Stimulated activated CD8-positive, alpha-beta memory T cell treated with anti-CD3 and anti-CD28 coated beads, Interleukin-7, amount 100 ng/mL, for 1 hour (primary cell): ENCODE data around the gene PKLR.
"Not testable (repeated sequence)": the region's sequence is repeated elsewhere in the genome, so short reads cannot be mapped to it uniquely, and the experiment has no call there.

Experiments used
- DNase-seq, 2 donors: peaks; one replicate each; pipeline ENCODE4 v3.0.0-alpha.2; 2020; ENCODE audit warnings: low read depth in 2 of 2

Gene PKLR

GRCh38 chr1:155301342-155301841, at the start of gene PKLR:
Gene PKLR, minus strand, starts transcription at chr1:155301438. Its CDS starts 43 bp downstream, at chr1:155301395.
- no peak for DNase-seq

- no peak for DNase-seq
These were observed 41.6 kb upstream of the PKLR start for GRCh38 chr1:155342842-155343241.

- no peak for DNase-seq
These were observed 38.4 kb upstream of the PKLR start for GRCh38 chr1:155339515-155340097.

GRCh38 chr1:155334962-155335361, 33.7 kb upstream of the PKLR start:
- DNase-seq = no peak

- DNase-seq = no peak
These were observed 28.9 kb upstream of the PKLR start for GRCh38 chr1:155329980-155330598.

- DNase-seq = not testable (repeated sequence)
These were observed 27.6 kb upstream of the PKLR start for GRCh38 chr1:155328856-155329255.

GRCh38 chr1:155327981-155328380, 26.7 kb upstream of the PKLR start:
- no peak for DNase-seq

GRCh38 chr1:155326631-155327037, 25.4 kb upstream of the PKLR start:
- DNase-seq = no peak

- no peak for DNase-seq
These were observed 24.8 kb upstream of the PKLR start for GRCh38 chr1:155326020-155326526.

- no peak for DNase-seq
These were observed 24.3 kb upstream of the PKLR start for GRCh38 chr1:155325603-155325893.

GRCh38 chr1:155324717-155325602, 23.7 kb upstream of the PKLR start:
- no peak for DNase-seq

GRCh38 chr1:155324037-155324716, 22.9 kb upstream of the PKLR start:
- peak; percentile 58 to 65 for DNase-seq

GRCh38 chr1:155323729-155324036, 22.4 kb upstream of the PKLR start:
- peak; percentile 71 to 73 for DNase-seq

GRCh38 chr1:155322953-155323728, 21.9 kb upstream of the PKLR start:
- peak; percentile 70 to 76 for DNase-seq

- no peak for DNase-seq
These were observed 21.3 kb upstream of the PKLR start for GRCh38 chr1:155322571-155322952.

GRCh38 chr1:155321639-155322503, 20.6 kb upstream of the PKLR start:
- DNase-seq = no peak

GRCh38 chr1:155320661-155321617, 19.7 kb upstream of the PKLR start, which contains the start of gene RUSC1:
Gene RUSC1, plus strand, starts transcription at chr1:155320894. Its CDS starts 880 bp downstream, at chr1:155321774.
- peak; percentile 49 to 52 for DNase-seq

- no peak for DNase-seq
These were observed 19.0 kb upstream of the PKLR start for GRCh38 chr1:155320252-155320651.

- DNase-seq = no peak
These were observed 18.3 kb upstream of the PKLR start for GRCh38 chr1:155319536-155319935.
